ENCODE results near the gene MAPK8IP3.
A peak's percentile ranks its signal among the peaks of the same experiment; 100 is the strongest.

MAPK8IP3 gene

DNA sequence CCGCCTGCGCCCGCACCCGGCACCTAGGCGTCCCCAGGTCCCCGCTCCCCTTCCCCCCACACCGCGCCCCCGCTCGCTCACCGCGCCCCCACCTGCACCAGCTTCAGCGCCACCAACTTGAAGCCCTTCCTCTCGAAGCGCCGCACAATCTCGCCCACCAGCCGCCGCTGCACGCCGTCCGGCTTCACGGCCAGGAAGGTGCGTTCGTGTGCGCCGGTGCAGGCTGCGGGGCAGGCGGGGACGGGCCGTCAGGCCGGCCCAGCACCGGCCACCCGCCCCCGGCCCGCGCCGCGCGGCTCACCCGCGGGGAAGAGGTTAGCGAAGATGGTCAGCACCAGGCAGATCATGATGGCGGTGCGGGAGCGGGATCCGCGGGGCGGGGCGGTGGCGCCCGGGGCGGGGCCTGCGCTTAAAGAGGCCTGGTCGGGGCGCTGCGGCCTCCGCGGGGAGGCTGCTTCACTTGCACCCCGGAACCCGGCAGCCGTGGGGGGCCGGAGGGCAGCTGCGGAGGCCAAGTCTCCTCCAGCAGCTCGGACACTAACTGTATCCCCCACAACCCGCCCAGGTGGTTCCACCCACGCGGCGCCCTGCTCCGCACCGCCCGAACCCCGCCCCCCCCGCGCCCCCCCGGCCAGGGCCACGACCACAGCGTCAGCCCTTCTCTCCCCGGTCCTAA lies 65.3 kb downstream of the MAPK8IP3 start, which contains the start of gene NME3:
Gene NME3 (minus strand): TSS at position 356 of the 676 bp plus-strand sequence. CDS start 9 bp downstream, at position 347.
- H3K4me3 ChIP-seq (ENCODE audit: low read depth, low read length), result peak within 1 kb of the TSS; percentile 92
- peaks cover 49% of the 10 kb centered on the region for H3K36me3 ChIP-seq
- no peaks in the 10 kb centered on the region for H3K27me3 ChIP-seq
- TF ChIP-seq, protein P1, sequence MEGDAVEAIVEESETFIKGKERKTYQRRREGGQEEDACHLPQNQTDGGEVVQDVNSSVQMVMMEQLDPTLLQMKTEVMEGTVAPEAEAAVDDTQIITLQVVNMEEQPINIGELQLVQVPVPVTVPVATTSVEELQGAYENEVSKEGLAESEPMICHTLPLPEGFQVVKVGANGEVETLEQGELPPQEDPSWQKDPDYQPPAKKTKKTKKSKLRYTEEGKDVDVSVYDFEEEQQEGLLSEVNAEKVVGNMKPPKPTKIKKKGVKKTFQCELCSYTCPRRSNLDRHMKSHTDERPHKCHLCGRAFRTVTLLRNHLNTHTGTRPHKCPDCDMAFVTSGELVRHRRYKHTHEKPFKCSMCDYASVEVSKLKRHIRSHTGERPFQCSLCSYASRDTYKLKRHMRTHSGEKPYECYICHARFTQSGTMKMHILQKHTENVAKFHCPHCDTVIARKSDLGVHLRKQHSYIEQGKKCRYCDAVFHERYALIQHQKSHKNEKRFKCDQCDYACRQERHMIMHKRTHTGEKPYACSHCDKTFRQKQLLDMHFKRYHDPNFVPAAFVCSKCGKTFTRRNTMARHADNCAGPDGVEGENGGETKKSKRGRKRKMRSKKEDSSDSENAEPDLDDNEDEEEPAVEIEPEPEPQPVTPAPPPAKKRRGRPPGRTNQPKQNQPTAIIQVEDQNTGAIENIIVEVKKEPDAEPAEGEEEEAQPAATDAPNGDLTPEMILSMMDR (IDR thresholded peaks at IDR 0.05; ENCODE audit: low read depth, low read length), result no peak
- DNase-seq, result peak; percentile 77
- no peaks in the 10 kb centered on the region for H3K9me3 ChIP-seq
- peaks cover 4% of the 10 kb centered on the region for H3K4me1 ChIP-seq

DNA sequence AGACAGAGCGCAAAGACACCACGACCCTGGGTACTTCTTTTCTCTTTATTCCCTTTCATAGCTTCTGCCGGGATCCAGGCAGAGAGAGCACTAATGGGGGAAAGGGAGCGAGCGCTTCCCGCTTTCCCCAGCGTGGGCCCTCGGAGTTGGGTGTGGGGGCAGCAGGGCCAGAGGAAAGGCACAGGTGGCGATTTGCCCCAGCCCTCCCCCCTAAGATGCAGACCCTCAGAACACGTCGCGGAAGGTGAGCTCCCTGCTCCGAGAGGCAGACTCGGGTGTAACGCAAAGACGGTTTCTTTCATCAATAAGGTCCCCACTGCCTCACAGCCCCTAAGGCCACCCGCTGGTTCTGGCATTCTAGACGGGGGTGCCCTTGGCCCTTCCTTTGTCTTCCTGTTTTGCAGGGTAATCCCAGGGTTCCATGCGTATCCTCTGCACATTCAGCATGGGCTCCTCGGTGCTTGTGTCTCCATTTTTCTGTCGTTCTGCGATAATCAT lies 65.9 kb downstream of the MAPK8IP3 start:
- H3K36me3 ChIP-seq, result peaks cover 46% of the 10 kb centered on the region
- H3K4me3 ChIP-seq (ENCODE audit: low read depth, low read length), result peak overlapping the region; percentile 92
- DNase-seq, result no peak
- no peaks in the 10 kb centered on the region for H3K27me3 ChIP-seq
- no peaks in the 10 kb centered on the region for H3K9me3 ChIP-seq
- TF ChIP-seq, protein P1 (IDR thresholded peaks at IDR 0.05; ENCODE audit: low read depth, low read length), result no peak
- H3K4me1 ChIP-seq, result peaks cover 4% of the 10 kb centered on the region

DNA sequence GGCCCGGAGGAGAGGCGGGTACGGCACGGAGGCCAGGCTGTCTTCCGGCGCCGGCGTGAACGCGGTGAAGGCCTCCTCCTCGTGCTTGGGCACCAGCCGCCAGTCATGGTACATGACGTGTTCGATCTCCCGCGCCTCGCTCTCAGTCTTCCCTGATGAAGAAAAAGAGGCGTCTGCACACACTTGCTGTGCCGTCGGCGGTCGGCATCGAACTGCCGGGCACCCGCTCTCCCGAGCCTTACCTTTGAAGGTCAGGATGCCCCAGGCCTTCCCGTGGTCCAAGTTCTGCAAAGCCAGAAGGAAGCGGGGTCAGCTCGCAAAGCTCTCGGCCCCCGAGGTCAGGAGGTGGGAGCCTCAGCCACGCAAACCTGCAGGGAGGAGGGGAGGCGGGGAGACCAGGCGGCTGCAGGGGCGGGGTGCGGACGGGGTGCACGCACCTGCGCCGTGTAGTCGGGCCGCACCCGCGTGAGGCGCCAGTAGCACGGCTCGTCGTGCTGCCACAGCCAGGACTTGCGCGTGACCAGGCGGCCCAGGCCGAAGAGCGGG lies 66.4 kb downstream of the MAPK8IP3 start, which contains the start of gene EME2:
Gene EME2 (plus strand): TSS at position 449 of the 546 bp plus-strand sequence. CDS start 418 bp downstream, outside the sequence.
- H3K36me3 ChIP-seq, result peaks cover 44% of the 10 kb centered on the region
- no peaks in the 10 kb centered on the region for H3K27me3 ChIP-seq
- TF ChIP-seq, protein P1 (IDR thresholded peaks at IDR 0.05; ENCODE audit: low read depth, low read length), result no peak
- DNase-seq, result no peak
- no peaks in the 10 kb centered on the region for H3K9me3 ChIP-seq
- peaks cover 4% of the 10 kb centered on the region for H3K4me1 ChIP-seq
- peak within 1 kb of the TSS; percentile 92 for H3K4me3 ChIP-seq (ENCODE audit: low read depth, low read length)

DNA sequence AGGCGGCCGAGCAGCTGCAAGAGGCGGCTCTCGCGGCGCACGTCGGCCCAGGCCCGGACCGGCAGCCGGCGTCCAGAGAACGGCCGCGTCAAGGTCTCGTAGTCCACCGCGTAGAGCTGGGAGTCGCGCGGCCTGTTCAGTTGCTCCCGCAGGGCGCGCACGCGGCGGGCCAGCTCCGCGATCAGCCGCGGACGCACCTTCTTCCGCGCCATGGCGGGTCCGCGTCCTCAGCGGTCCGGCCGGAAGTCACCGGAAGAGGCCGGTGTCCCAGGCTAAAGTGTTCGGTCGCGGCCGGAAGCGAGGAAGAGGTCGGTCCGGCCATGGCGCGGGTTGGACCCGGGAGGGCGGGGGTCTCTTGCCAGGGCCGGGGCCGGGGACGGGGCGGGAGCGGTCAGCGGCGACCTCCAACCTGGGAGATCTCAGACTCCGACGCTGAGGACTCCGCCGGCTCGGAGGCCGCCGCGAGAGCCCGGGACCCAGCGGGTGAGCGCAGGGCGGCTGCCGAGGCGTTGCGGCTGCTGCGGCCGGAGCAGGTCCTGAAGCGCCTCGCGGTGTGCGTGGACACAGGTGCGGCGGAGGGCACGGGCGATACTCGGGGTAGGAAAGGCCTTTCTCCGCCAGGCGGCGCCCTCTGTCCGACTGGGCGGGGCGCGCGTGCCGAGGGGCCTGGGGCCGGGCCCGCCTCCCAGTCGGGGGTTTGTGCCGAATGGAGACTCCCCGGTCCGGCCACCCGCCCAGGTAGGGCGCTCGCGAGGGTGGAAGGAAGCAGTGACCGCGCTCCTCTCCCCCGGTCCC lies 67.1 kb downstream of the MAPK8IP3 start, which contains the start of gene MRPS34:
Gene MRPS34 (minus strand): TSS at position 227 of the 795 bp plus-strand sequence. CDS start 15 bp downstream, at position 212.
- H3K36me3 ChIP-seq, result peaks cover 41% of the 10 kb centered on the region
- peak; percentile 91 for DNase-seq
- no peaks in the 10 kb centered on the region for H3K27me3 ChIP-seq
- no peaks in the 10 kb centered on the region for H3K9me3 ChIP-seq
- peak within 1 kb of the TSS; percentile 92 for H3K4me3 ChIP-seq (ENCODE audit: low read depth, low read length)
- TF ChIP-seq, protein P1 (IDR thresholded peaks at IDR 0.05; ENCODE audit: low read depth, low read length), result peak; percentile 66
- peaks cover 4% of the 10 kb centered on the region for H3K4me1 ChIP-seq

DNA sequence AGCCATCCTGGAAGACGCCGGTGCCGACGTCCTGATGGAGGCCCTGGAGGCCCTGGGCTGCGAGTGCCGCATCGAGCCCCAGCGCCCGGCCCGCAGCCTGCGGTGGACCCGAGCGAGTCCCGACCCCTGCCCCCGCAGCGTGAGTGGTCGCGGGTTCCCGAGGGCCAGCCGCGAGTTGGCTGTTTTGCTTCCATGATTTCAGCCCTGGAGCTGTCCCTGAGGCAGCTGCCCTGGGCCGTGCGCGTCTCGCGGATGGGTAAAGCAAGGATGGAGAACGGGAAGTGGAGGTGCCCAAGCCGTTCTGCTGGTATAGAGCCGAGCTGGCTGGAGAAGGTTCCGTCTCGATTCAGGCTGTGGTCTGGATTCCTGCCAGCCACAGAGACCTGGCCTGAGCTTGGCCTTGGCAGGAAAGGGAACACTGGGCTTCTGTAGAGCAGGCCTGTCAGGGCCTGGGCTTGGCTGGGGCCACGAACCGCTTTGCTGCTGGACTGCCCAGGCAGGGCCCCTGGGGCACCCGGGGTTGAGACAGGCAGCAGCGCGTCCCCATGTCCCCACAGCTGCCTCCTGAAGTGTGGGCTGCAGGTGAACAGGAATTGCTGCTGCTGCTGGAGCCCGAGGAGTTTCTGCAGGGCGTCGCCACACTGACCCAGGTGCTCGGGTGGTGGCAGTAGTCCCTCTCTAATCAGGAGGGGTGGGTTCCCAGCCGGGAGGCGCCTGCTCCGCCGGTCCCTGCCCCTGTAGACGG lies 67.9 kb downstream of the MAPK8IP3 start:
- Histone ChIP-seq H3K4me1 (peaks cover 4% of the 10 kb centered on the region), H3K27me3 (no peaks in the 10 kb centered on the region), H3K4me3 (ENCODE audit: low read depth, low read length) (peak overlapping the region; percentile 92), H3K36me3 (peaks cover 33% of the 10 kb centered on the region), H3K9me3 (no peaks in the 10 kb centered on the region)
- DNase-seq, result peak; percentile 15
- TF ChIP-seq, protein P1 (IDR thresholded peaks at IDR 0.05; ENCODE audit: low read depth, low read length), result no peak
